HG03025 (cell line): ENCODE measurements around the gene TEX51.

Experiments used
- ATAC-seq: cut with Tn5 transposase; IDR thresholded peaks from one replicate; pipeline ENCODE4 v1.9.1; 2021; ENCODE audit warnings: mild to moderate bottlenecking, moderate library complexity; ENCODE audit not compliant: unreplicated experiment, low FRiP score

TEX51 gene

DNA sequence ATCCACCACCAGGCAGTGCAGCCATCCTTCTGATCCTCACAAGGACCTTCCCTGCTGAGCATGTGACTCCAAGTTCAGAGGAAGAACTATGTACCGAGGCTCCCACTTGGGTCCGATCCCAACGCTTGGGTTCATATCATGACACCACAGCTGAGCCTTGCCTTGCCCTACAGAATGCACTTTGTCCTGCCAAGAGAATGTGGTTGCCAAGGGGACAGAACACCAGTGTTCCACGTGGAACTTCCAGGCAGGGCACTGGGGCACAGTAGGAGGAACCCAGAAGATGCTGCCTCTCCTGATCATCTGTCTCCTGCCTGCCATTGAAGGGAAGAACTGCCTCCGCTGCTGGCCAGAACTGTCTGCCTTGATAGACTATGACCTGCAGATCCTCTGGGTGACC lies at the start of gene TEX51:
Gene TEX51 (plus strand): TSS at position 255 of the 400 bp plus-strand sequence. CDS start 29 bp downstream, at position 284.
- no peak for ATAC-seq

DNA sequence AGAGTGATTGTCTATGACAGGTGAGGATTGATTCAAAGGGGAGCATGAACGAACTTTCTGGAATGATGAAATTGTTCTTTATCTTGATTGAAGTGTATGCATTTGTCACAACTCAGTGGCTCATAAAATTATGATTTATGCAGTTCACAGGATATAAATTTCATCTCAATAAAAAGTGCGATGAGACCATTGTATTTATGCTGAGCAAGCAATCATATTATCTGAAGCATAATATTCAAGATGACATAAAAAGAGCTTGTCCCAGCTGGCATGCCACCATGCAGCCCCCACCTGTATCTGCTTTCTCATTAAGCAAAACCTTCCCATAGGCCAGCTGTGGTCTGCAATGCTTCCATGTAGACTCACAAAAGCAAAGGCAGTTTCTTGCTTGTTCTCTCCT lies 49.6 kb upstream of the TEX51 start:
- no peak for ATAC-seq

DNA sequence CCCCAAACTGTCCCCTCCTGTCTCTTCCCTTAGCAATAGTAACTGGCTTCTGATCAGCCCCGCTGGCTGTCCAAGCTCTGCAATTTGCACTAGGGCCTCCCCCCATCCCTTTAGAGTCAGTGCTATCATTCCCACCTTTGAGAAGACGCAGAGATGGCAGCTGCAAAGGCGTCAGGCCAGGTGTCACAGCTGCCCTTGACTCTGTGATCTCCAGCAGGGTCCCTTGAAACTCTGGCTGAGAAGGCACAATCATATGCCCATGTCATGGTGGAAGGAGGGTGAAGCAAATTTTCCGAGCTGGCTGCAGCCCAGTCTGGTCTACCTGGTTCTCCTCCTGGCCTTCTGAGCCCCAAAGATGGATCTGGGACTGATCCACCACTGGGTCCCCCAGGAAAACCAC lies 49.2 kb upstream of the TEX51 start:
- ATAC-seq, result no peak

DNA sequence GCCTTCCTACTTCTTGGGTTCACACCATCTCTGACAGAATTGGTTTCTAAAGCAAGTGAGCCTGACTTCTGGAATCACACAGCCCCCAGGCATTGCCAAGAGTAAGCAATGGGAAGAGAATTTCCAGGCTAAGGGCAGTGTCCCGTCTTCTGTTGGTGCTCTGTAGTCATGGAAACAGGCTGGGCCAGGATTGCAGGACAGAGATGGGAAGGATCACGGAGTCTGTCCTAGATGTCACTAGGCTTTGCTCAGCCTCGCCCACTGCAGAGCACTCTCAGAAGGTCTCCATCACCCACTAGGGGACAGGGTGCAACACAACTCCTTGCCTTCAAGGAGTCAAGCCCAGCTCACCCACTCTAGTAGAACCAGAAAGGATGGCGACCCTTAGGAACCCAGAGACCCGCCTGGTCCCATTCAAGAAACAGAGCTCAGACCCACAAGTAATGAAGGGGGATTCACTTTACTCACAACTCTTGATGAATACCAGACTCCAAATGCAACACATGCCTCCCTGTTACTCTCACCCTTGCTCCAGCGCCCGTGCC lies 48.6 kb upstream of the TEX51 start:
- ATAC-seq, result no peak

DNA sequence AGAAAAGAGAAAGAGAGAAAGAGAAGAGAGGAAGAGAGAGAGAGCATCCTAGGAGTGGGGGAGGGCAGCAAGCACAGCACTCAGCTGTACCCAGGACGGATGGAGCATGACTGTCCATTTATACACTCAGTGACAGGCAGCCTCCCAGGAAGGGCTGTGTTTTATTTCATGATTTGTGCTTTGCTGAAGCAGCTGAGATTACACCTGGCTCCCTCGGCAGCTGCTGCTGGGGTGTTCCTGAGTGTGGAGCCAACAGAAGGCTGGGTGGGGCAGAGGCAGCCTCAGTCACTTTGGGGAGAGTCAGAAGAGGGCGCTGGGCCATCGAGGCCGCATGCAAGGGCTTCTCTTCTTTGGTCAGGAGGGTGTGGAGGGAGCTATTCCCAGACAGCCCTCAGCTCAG lies 47.8 kb upstream of the TEX51 start:
- no peak for ATAC-seq

DNA sequence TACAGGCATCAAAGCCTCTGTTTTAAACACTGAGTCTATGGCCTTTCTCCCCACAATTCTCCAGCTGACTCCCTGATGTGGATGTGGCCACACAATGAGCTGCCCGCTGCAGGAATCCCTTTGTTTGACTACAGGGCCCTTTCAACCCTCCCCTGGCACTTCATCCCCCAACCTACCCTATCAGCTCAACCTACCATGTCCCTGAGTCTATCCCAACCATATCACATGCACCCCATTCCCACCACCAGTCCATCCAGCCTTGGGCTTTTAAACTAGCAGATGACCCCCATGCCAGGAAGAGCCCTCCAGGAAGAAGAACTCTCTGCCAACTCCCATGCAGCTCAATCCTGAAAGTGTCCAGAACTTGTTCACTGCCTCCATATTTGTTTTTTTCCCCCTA lies 46.9 kb upstream of the TEX51 start:
- no peak for ATAC-seq

DNA sequence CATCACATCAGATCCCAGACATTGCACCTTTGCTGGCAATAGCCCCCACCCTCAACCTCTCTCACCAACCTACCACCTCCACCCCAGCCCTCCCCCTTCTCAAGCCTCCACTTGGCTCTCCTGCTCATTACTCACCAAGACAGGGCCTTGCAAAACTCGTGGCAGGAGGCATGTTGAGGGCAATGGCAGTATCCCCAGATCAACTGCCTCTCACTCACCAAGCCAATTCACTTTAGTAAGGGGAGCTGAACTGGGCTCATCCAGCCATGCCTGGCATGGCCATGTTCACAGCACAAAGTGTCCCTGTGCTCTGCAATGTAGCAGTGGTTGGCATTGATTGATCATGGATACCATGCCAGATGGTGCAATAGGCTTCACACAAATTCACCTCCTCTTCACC lies 46.3 kb upstream of the TEX51 start:
- ATAC-seq, result no peak

DNA sequence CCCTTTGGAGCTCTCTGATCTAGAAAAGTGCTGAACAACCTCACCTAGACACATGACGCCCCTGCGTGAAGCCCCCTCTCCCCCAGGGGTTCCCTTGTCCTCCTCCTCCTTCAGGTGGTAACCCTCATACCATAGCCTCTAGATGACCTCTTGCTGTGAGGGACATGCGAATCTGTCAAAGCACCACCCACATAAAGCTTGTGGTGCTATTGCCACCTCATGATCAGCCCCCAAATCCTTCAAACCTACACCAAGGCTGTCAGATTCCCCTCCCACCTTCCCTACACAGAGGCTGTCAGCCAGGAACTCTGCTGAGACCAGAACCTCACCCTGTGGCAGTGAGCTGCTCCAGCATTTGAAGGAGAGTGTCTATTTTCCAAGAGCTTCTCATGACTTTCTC lies 43.1 kb upstream of the TEX51 start:
- no peak for ATAC-seq

DNA sequence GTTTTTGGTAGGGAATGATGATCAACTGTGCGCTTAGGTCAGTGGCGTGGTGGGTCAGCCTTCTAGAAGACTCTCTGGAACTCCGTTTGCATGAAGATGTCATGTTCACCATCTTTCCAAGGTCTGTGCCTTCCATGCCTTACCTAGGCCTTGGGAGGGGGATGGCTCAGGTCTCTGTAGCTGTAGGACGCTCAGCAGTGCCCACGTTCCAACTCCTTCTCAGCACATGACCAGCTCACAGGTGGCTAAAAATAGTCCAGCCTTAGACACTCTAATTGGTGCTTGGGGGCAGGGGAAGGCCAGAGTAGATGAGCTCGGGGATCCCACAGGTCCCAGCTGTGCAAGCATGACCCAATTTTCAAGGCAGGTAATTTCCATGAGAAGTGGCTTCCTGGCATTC lies 42.3 kb upstream of the TEX51 start:
- no peak for ATAC-seq

DNA sequence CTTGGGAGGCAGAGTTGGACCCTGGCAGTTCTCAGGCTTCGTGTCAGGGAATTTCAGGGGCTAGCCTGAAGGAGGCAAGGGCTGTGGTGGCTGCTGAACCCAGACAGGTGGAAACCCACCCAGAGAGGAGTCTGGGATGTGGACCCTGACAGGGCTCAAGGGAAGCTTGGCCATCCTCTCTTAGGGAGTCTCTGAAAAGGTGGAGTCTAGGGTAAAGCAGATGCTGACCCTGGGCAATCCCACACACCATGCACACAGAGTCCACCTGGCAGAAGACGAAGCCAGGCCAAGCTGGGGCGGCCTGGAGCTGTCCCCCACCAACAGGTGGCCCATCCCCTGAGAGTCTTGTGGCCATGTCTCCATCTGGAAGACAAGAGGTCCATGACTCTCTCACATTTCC lies 41.2 kb upstream of the TEX51 start:
- ATAC-seq, result no peak

DNA sequence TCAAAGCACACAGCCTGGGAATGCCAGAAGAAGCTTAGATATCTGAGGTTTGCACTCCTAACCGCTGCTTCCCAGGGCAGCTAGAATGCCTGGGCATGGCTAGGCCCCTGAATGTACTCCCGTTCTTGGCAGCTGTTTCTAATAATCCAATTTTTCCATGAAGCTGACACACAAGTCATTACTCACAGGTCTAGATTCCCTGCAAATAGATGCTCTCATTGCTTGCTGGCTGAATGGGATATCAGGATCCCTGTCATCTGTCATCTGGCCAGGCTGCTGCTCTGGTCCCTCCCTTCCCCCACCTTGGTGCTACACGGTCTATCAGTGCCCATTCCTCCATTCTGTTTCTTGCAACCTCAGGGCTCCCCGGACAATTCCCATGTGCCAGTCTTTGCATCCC lies 40.7 kb upstream of the TEX51 start:
- no peak for ATAC-seq

DNA sequence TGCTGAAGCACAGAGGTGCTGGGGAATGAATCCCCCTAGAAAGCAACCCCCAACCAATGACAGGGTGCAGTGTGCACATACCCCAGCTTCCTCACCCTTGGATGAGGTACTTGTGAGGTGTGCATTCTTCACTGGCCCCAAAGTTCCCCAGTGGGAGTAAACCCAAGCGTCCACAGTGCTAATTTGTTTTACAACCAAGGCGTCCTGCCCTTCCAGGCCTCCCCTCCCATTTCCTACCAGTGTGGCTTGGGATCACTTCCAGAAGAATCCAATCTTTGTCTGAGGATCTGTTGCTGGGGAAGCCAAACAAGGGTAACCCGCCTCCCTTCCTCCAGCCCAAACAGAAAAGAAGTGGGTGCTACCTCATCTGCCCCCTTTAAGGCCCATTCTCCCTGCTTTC lies 40.3 kb upstream of the TEX51 start:
- no peak for ATAC-seq

DNA sequence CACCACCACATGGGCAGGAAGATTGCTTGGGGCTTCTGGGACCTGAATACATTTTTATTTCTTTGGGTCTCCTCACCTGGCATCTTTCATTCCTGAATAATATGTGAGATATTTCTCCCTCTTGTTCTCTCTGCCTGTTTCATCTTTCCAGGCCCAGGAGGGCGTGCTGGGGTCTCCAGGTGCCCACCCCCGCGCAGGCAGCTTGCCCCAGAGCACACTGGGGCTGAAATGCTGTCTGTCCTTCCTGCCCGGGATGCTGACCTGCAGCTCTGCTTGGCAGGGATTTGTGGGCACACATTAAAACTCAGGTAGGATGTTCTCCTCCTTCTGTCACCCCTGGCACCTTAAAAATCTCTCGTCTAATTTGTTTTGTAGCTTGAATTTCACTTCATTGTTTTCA lies 39.7 kb upstream of the TEX51 start:
- no peak for ATAC-seq

DNA sequence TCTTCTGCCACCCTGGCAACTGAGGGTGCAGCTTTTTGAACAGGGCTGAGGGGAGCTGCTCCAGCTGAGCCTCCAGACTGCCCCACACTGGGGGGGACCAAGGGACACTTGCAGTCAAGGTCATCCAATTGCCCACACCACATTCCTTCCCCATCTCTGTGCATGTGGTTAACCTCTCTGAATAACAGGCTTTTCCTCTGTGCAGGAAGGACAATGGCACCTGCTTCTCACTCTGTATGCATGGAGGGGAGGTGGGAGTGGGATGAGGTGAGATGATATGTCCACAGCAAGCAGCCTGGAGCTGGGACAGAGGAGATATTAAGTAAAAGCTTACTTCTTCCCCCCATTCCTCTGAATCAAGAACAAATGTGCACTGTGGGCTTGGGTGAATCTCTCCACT lies 39.1 kb upstream of the TEX51 start:
- ATAC-seq, result no peak

DNA sequence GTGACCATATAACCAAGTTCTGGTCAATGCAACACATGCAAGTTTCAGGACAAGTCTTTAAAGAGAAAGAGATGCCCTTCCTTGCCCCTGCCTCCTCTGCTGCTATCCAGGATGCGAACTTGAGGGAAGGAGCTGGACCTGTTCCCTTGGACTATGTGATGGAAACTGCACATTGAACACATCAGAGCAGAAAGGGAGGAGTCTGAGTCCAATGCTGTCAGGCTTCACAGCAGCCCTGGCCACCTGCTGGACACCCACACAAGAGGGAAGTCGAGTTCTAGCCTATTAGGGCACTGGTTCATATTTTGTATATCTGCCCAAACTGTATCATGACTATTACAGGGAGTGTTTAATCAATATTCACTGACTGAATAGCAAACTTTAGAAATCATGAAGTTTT lies 38.3 kb upstream of the TEX51 start:
- ATAC-seq, result no peak

DNA sequence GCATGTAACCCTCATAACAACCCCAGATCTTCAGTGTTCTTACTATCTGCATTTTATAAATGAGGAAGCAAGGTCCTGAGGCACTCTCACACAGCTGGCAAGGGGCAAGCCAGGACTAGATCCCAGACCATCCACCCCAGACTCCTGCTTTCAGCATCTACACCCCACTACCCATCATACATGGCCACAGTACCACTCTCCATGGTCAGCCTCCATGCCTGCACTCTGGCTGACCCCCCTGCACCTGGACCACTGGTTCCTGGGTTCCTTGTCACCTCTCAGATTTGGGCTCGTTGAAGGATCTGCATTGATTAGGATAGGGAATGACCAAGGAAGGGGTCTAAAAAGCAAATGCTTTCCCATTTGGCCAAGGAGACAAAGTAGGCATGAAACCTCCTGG lies 36.0 kb upstream of the TEX51 start:
- no peak for ATAC-seq

DNA sequence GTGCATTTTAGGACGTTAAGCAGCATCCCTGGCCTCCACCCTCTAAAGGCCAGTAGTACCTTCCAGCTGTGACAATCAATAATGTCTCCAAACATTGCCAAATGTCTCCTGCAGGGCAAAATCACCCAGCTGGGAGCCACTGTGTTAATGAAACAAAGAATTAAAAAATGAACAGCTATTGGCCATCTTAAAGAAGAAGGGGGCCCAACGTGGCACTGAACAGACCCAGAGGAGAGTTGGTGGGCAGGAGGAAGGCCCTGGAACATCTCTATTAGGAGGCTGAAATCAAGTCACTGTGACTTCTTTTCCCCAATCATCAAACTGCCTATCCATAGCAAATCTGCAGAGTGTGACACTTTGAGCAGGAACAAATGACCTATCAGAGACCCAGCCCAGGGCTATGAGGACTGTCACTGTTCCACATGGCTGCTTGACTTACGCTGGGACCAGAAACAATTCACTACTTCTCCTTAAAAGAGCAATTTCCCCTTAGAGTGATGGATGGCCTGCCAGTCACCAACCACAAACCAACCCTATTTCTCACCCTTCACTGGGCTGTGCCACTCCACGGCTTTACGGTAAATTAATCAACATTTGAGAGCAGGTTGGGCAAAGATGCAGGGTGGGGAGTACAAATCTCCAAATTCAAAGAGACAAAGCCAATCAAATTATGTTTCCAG lies 35.2 kb upstream of the TEX51 start:
- no peak for ATAC-seq

DNA sequence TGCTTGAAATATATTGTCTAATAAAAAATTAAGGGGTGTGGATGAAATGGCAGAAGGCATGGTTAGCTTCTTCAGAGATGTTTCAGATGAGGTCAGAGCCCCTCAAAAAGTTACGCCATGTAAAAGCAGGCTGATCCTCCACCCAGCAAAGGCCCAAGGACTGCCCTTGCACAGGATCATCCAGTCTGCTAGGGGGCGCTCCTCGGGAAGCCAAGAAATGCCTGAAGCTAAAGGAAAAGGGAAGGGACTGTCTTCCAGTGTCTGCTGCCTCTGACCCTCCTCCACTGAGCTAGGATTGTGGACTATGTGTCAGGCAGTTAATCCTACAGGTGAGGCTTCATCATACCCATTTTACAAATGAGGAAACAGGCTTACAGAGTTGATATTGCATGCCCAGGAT lies 33.8 kb upstream of the TEX51 start:
- ATAC-seq, result no peak

DNA sequence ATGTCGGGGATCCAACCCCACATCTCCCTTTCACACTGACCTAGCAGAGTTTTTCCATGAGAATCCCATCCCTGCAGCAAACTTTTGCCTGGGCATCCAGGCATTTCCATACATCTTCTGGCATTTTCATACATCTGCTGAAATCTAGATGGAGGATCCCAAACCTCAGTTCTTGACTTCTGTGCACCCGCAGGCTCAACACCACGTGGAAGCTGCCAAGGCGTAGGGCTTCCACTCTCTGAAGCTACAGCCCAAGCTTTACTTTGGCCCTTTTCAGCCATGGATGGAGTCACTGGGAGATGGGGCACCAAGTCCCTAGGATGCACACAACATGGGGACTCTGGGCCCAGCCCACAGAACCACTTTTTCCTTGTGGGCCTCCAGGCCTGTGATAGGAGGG lies 32.2 kb upstream of the TEX51 start:
- no peak for ATAC-seq

DNA sequence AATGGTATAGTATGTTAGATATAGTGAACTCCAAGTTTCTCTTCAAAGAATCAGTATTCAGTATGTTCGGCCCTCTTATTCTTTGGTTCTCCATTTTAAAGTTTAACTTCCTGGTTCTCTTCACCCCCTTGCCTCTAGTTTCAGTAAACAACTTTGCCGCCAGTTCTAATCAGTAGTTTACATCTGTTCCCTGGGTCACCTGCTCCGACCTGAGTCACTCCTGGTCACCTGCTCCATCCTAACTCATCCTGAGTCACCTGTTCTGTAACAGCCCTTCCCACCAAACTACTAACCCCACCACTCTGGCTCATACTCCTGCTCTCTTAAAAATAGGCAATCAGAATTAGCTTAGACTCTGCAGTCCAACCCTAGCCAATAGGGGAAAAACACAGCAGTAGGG lies 23.7 kb upstream of the TEX51 start:
- ATAC-seq, result no peak

DNA sequence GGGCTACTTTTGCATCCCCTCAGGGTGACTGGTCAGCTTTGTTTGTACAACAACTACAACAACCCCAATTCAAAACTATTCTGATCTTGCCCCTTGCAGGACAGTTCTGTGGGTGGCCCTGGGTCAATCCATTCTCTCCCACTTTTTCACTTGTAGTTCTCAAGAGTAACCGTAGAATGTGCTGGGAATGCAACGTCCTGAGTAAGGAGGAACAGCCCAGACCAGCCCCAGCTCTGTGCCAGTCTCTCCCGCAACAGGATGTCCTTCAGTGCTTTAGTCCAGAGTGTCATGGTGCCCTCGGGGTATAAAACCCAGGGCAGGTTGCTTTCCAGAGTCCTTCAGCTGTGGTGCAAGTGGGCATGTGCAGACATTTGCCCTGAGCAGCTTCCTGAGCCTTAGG lies 22.1 kb upstream of the TEX51 start:
- ATAC-seq, result no peak

DNA sequence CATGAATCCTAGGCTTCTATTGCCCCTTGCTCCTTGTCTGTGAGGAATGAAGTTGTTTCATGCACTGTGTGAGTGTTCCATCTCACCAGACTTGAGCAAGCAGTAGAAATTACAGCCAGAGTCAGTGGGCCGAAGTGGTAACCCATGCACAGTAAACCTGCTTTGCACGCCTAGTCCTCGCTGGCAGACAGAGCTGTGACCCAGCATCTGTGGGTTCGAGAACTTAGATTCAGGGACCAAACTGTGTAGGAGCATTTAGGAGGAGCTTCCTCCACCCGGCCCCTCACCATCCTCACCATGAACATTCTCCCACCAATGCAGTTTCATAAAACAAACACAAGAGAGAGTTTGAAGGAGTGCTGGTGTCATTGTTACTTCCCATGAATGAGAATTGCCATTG lies 21.6 kb upstream of the TEX51 start:
- no peak for ATAC-seq
